GM10266 (cell line): ENCODE data around the gene ZNF446.

Experiments
- DNase-seq: peaks from one replicate; pipeline ENCODE4 v3.0.0; 2012; ENCODE audit errors: extremely low spot score
- CTCF ChIP-seq: IDR thresholded peaks from 2 replicates; pipeline ENCODE4 v1.5.1; 2012; ENCODE audit warnings: mild to moderate bottlenecking, low read depth; ENCODE audit not compliant: control insufficient read depth, insufficient read depth; ENCODE audit errors: missing control alignments

The ZNF446 gene

DNA sequence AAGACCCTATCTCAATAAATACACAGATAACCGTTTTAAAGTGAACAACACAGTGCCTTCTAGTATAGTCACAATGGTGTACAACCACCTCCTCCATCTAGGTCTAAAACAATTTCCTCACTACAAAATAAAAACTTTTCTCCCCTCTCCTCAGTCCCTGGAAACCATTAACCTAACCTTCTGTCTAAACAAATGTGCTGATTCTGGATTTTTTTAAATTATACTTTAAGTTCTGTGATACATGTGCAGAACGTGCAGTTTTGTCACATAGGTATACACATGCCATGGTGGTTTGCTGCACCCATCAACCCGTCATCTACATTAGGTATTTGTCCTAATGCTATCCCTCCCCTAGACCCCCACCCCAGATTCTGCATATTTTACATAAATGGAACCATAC, 53.3 kb downstream of the ZNF446 start:
- no peak for DNase-seq
- TF ChIP-seq CTCF, result no peak
